Hippocampal formation (tissue), 2 donors: Measurements from ENCODE around the gene BLM.
"Not testable (repeated sequence)": the region's sequence is repeated elsewhere in the genome, so short reads cannot be mapped to it uniquely, and the experiment has no call there.

Experiments
- DNase-seq, 2 donors: peaks; one replicate each; lab custom pipeline; 2025; lab: John Stamatoyannopoulos, UW

BLM gene

GRCh38 chr15:90735923-90736322 is 18.8 kb downstream of the BLM start:
- no peak for DNase-seq

GRCh38 chr15:90740545-90740944 is 23.4 kb downstream of the BLM start:
- DNase-seq, result not testable (repeated sequence)

- DNase-seq, result no peak
Observed at GRCh38 chr15:90742087-90742486, 24.9 kb downstream of the BLM start.

GRCh38 chr15:90743407-90743806 is 26.3 kb downstream of the BLM start:
- no peak for DNase-seq

- no peak for DNase-seq
Observed at GRCh38 chr15:90744759-90745402, 27.7 kb downstream of the BLM start.

- DNase-seq, result no peak
Observed at GRCh38 chr15:90749754-90750153, 32.6 kb downstream of the BLM start.

GRCh38 chr15:90750186-90750585 is 33.0 kb downstream of the BLM start:
- no peak for DNase-seq

GRCh38 chr15:90751300-90751825 is 34.2 kb downstream of the BLM start:
- DNase-seq, result no peak

GRCh38 chr15:90756916-90757315 is 39.8 kb downstream of the BLM start:
- DNase-seq, result no peak

GRCh38 chr15:90757461-90757860 is 40.3 kb downstream of the BLM start:
- DNase-seq, result no peak

GRCh38 chr15:90760661-90761232 is 43.6 kb downstream of the BLM start:
- DNase-seq, result peak in 1 of 2 donors; percentile 61

GRCh38 chr15:90761629-90762028 is 44.5 kb downstream of the BLM start:
- DNase-seq, result no peak

- DNase-seq, result no peak
Observed at GRCh38 chr15:90762109-90762508, 45.0 kb downstream of the BLM start.

GRCh38 chr15:90763366-90764099 is 46.4 kb downstream of the BLM start:
- DNase-seq, result no peak

- no peak for DNase-seq
Observed at GRCh38 chr15:90765531-90765930, 48.4 kb downstream of the BLM start.

- DNase-seq, result no peak
Observed at GRCh38 chr15:90765966-90766365, 48.8 kb downstream of the BLM start.

GRCh38 chr15:90769375-90769774 is 52.2 kb downstream of the BLM start:
- no peak for DNase-seq

- DNase-seq, result no peak
Observed at GRCh38 chr15:90773485-90773884, 56.3 kb downstream of the BLM start.

GRCh38 chr15:90774731-90775514 is 57.8 kb downstream of the BLM start:
- no peak for DNase-seq

- DNase-seq, result no peak
Observed at GRCh38 chr15:90780916-90781315, 63.8 kb downstream of the BLM start.

- DNase-seq, result no peak
Observed at GRCh38 chr15:90782442-90782841, 65.3 kb downstream of the BLM start.

- DNase-seq, result no peak
Observed at GRCh38 chr15:90787881-90788280, 70.7 kb downstream of the BLM start.
